Endothelial cell of umbilical vein (primary cell): ENCODE data around the gene STK38L.

Experiments
- EZH2 ChIP-seq: IDR thresholded peaks from 2 replicates; pipeline ENCODE4 v1.6.1; 2012; ENCODE audit warnings: borderline replicate concordance, low read depth, mild to moderate bottlenecking, moderate library complexity, low read length, inconsistent platforms; ENCODE audit not compliant: severe bottlenecking
- GATA2 ChIP-seq: IDR thresholded peaks from 2 replicates; pipeline ENCODE4 v1.7.0; 2011; ENCODE audit warnings: low read depth, mild to moderate bottlenecking, moderate library complexity, mixed read lengths, low read length; ENCODE audit not compliant: insufficient read length, insufficient read depth

- TF ChIP-seq GATA2, result no peak
- TF ChIP-seq EZH2, result no peak
These were observed 42.9 kb upstream of the STK38L start for GRCh38 chr12:27201169-27201568.
